GM21367 (cell line): Measurements from ENCODE around the gene MAGI1.

Experiments
- ATAC-seq: cut with Tn5 transposase; IDR thresholded peaks from one replicate; pipeline ENCODE4 v1.9.1; 2021; ENCODE audit not compliant: unreplicated experiment

Gene MAGI1

DNA sequence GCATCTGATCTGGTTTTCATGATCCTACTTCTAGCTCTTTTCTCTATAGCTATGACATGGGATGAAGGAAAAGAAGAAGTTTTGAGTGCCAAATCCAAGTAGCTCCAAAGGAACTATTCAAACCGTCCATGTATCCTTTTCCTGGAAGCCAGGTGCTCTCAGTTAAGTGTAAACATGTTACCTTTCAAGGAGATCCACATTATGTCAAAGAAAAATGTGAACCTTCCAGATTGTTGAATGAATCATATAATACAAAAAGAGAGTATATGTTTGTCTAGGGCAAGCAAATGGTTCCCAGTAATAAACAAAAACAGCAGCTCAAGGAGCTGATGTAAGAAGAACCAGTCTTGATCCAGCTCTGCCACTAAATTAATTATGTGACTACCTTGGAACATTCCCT is 534.9 kb downstream of the MAGI1 start:
- ATAC-seq: no peak

- no peak for ATAC-seq
These were observed 536.2 kb downstream of the MAGI1 start for GRCh38 chr3:65502526-65502925.

DNA sequence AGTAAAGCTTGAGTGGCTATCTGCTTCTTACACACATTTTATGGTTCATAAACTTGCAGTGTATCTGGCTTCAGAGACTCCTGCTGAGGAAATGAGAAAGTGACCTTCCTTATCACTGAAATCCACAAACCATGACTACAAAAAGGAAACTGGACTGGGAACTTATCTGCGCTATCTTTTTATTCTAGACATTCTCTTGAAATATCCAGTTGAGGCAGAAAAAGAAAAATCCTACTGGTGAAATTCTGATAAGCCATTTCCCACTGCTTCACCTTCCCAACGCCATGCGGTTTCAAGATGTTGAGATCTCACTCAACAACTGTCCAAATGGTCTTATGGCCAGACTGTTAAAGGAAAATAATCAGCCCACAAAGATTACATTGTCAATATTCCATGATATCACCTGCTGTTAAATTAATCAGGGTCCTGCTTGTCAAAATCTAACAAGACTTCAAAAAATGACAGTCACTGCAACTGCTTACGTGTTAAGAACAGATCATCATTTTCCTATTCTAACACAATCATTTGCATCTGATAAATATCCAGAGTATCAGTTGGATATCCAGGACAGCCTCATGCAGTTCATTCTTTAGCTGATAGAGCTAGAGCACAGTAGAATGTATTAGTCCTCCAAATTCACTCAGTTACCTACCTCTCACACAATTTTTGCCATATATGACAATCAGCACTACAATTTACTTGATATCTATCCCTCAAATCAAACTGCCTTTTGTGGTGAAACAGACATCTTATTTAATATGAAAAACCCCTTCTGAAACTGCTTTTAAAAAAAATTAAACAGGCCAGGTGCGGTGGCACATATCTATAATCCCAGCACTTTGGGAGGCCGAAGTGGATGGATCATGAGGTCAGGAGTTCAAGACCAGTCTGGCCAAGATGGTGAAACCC is 538.1 kb downstream of the MAGI1 start:
- no peak for ATAC-seq

DNA sequence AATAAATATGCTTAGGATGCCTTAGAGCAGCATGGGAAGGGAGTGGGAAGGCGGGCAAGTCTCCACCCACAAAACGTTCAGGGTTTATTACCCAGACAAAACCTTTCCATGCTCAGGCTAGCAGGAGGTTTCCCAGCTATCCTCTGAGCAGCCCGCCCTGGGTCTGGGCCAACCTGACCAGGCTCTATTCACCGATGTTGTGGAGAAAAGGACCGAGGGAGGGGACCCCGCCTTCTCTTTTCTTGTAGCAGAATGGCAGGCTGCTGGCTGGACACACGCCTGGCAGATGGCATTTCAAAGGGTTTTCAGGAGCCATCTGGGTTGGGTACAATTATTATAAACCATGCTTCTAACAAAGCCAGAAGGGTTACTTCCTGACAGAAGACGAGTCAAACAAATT is 540.9 kb downstream of the MAGI1 start:
- no peak for ATAC-seq

DNA sequence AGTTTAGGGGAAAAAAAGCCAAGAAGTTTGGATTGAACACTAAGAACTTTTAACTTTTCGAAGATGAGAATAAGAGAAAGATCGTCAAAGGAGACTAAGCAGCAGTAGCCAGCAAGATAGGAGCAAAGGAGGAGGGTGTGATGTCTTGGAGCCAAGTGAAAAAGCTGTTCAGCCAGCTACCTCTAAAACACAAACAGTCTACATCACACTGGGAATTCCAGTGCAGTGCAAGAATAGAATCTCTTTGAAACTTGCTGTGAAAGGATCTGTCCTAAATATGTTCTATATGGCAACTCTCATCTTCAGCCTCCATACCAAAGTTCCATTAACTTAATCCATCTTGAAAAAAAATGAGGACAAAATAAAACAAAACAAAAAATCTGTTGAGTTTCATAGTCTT is 541.5 kb downstream of the MAGI1 start:
- ATAC-seq: no peak

- no peak for ATAC-seq
These were observed 544.8 kb downstream of the MAGI1 start for GRCh38 chr3:65493938-65494337.

- ATAC-seq: no peak
These were observed 545.3 kb downstream of the MAGI1 start for GRCh38 chr3:65493371-65493882.

GRCh38 chr3:65492249-65492648 is 546.5 kb downstream of the MAGI1 start:
- ATAC-seq: no peak

DNA sequence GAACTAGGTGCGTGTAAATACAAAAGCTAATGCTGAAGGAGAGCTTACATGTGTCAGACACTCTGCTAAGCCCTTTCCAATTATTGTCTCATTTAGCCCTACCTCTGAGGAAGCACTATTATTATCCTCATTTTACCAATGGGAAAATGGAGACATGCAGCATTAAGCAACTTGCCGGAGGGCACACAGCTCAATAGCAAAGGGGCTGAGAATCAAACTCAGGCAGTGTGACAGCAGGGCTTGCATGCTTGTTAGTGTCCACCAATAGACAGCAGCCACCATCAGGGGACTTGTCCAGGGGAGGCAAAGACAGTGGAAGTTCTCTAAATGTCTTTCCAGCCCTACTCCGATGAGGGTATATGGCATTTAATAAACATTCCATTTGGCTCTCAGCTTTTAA is 548.6 kb downstream of the MAGI1 start:
- ATAC-seq: no peak

- ATAC-seq: no peak
These were observed 549.5 kb downstream of the MAGI1 start for GRCh38 chr3:65489253-65489652.

- ATAC-seq: no peak
These were observed 552.8 kb downstream of the MAGI1 start for GRCh38 chr3:65485826-65486469.

GRCh38 chr3:65484964-65485363 is 553.8 kb downstream of the MAGI1 start:
- no peak for ATAC-seq

DNA sequence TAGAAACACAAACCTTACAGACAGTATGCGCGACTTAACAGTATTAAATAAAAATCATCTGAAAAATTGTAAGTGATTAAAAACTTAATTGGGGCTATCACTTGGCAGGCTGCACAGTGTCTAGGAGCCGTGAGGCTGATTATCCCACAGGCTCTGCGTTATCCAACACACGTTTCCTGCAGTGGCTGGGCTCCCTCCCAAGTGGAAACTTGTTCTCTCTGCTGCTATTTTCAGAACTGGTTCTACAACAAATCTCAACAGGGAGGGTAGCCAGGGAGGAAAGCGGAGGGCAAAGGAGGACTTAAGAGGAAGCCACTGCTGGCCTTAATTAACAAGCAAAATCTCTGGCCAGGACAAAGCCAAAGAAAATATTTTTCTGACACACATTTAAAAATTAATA is 555.2 kb downstream of the MAGI1 start:
- no peak for ATAC-seq

DNA sequence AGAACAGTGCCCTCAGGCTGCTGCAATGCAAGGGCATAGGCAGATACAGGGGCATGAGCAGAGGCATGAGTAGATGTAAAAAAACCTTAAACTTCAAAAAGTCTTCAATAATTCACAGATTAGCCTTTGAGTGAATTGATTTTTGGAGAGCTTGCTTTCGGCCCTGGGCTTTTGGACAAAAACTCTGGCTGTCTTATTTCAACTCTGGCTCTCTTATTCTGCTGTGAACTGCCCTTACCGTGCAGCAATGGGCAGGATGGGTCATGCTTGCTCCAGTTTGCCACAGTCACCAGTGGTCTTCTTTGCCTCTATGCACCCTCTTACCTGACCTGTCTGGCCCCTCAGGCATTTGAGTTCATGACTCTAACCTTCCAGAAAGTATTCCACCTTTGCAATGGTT is 555.7 kb downstream of the MAGI1 start:
- no peak for ATAC-seq

DNA sequence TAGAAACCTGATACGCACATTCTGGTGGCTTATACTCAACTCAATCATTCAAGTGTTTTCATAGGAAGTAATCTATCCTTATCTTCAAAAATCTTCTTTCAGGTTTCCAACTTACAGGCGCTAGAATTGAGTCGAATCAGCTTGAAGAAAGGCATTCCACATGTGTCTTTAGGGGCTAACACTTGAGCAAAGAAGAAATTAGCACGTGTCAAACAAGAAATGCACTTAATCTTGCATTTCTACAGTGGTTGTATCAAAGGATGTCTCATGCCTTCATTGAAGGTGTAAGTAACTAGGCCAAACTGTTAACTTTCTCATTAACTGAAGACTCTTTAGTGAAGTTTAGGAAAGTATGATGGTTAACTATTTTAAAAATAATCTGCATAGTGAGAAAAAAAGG is 557.6 kb downstream of the MAGI1 start:
- no peak for ATAC-seq

DNA sequence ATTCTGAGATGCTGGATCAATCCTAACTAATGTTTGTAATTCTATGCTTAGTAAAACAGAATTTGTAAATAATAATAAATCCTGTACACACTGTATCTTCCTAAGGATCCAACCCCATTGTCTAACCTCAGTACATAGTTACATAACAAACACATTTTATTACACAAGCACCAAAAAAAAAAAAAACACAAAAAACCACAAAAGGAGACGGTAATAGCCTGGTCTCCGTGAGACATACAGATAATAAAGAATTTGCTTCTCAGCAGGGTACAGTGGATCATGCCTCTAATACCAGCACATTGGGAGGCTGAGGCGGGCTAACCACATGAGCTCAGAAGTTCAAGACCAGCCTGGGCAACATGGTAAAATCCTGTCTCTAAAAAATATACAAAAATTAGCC is 558.7 kb downstream of the MAGI1 start:
- ATAC-seq: no peak

DNA sequence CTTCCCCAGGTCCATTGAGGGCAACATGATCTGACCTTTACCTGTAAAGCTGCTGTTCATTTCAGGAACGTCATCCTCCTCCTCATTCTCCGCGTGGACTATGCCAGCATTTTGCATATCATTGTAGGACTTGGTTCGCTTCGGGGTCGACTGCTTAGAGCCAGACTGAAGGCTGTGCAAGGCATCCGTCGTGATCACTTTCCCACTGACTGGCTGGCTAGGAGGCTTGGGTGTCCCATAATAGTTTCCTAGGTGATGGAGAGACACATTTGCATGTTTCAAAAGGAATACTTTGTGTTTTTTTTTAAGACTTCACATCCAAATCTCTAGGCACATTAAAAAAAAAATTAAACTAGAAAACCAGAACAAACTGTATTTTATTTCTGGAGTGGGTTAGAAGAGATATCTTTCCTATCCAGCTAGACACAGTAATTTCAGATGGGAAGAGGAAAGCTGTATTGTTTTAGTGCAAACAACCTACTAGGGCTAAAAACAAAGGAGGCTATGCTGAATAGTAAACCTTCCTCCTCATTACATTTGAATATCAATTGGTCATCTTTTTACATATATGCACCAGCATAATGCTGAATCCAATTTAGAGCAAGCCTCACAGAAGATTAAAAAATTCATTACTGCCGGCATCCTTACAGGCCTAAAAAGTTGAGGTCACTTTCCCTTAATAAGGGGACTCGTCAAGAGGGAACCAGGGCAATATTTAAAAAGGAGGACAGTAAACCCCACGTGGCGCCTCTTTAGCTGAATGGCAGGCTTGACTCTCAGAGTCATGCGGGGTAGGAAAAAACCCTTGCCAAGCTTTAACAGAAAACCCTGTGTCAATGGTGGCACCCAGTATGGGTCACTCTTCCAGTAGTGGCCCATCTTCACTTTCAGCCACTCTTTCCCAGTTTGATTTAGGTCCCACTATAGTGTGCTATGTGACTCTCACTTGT is 559.9 kb downstream of the MAGI1 start:
- ATAC-seq: no peak

DNA sequence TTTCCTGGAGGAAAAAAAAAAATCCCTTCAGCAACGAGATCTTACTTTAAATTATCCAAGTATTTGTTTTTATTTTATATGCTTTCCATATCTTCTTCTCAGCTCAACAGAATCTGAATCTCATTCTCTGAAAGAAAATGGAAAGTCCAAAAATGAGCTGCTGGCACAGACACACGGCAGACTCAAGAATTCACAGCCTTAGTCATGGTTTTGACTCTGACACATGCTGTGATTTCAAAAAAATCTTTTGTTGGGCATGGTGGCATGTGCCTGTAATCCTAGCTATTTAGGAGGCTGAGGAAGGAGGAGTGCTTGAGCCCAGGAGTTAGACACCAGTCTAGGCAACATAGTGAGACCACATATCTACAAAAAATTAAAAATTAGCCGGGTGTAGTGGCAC is 565.0 kb downstream of the MAGI1 start:
- ATAC-seq: no peak

- ATAC-seq: no peak
These were observed 566.2 kb downstream of the MAGI1 start for GRCh38 chr3:65472501-65472900.

DNA sequence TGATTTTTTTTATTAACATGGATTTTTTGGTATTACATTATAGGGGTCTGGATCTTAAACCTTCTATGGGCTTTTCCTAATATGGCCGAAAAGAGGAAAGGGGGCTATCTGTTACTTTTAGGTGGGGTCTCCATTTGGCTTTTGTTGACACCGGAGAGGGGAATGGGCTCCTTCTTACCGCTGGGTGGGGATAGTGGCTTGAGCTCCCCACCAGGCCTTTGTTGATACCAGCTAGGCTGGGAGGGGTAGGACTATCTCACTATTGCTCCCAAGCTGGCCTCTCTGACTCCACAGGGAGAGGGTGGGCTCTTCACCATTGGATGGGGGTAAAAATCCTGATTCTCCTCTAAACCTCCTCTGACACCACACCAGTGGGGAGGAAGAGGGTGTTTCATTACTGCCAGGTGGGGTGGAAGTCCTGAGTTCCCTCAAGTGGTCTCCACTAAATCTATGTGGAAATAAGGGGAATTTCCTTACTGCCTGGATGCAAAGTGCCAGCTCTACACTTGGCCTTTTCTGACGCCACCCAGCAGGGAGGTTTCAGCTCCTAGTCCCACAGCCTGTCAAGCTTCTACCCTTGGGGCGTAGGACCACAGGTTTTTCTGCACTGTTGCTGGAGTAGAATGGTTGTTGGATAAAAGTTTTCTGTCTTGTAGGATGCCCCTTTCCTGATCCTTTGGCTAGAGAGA is 572.3 kb downstream of the MAGI1 start:
- no peak for ATAC-seq
